ENCODE results near the gene CCDC88B. TPM values are rescaled to one million over a fixed set of nuclear protein-coding genes. Genes with fewer than 3 reads are reported as not detected.

CCDC88B gene
- total RNA-seq, 1 experiment from 2014 or later = 14.7 TPM

DNA sequence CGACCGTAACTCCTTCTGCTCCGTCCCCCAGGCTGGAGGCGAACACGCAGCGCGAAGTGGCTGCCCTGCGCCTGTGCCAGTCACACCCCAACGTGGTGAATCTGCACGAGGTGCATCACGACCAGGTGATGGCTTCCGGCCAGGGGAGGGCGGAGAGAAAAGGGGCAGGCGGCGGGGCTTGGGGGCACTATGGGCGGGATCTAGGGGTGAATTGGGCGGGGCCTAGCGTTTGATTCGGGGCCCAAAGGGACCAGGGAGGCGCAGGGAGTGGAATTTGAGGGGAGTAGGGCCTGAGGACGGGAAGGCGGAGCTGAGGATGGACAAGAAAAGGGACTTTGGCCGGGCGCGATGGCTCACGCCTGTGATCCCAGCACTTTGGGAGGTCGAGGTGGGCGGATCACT, 28.7 kb downstream of the CCDC88B start:
- POLR2A ChIA-PET = no interaction called here

DNA sequence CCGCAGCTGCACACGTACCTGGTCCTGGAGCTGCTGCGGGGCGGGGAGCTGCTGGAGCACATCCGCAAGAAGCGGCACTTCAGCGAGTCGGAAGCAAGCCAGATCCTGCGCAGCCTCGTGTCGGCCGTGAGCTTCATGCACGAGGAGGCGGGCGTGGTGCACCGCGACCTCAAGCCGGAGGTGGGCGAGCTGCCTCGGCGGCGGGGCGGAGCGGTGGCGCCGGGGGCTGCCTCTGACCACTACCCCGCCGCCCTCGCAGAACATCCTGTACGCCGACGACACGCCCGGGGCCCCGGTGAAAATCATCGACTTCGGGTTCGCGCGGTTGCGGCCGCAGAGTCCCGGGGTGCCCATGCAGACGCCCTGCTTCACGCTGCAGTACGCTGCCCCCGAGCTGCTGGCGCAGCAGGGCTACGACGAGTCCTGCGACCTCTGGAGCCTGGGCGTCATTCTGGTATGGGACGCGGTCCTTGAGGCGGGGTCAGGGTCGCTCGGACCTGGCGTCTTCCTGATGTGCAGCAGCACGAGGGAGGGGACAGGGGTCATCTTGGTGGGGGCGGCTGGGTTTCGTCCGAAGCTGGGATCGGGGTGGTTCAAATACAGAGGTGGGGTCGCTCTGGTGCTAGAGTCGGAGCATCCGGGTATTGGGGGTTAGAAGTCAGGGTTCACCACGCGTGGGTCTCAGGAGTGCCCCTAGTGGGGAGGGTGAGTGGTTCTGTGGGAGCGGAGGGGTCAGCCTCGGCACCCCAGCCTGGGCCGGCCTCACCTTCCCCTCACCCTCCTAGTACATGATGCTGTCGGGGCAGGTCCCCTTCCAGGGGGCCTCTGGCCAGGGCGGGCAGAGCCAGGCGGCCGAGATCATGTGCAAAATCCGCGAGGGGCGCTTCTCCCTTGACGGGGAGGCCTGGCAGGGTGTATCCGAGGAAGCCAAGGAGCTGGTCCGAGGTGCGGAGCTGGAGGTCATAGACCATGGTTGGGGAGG, 29.7 kb downstream of the CCDC88B start:
- H3K79me2 ChIP-seq (ENCODE audit: insufficient read depth, low read length) = no peaks in the 10 kb centered on the region; the same call in 1 of the 2 replicates
- peaks cover 14 to 39% of the 10 kb centered on the region in 2 experiments for H3K36me3 ChIP-seq (ENCODE audit: control insufficient read depth in 1 of 2, insufficient read depth in 2 of 2, low read length in 2 of 2)
- H3K9ac ChIP-seq (ENCODE audit: low read length) = no peak overlapping the region
- peaks cover 5 to 20% of the 10 kb centered on the region in 2 experiments; a peak in 3 of 4 replicates for H3K4me1 ChIP-seq (ENCODE audit: control insufficient read depth in 1 of 2, insufficient read depth in 2 of 2, low read length in 2 of 2)
- H3K4me2 ChIP-seq (ENCODE audit: low read length) = no peak overlapping the region
- ChIA-PET RAD21 (ENCODE audit: low non-redundant PET in 1 of 2, low total read pairs in 2 of 2, uncharacterized antibody in 2 of 2, unreplicated experiment in 2 of 2) (no interaction called here), CTCF (no interaction called here), POLR2A (no interaction called here)
- H2AFZ ChIP-seq (ENCODE audit: low read depth, low read length, poor library complexity, severe bottlenecking) = no peak overlapping the region
- no peaks in the 10 kb centered on the region for H4K20me1 ChIP-seq (ENCODE audit: insufficient read depth)
- H3K9me3 ChIP-seq (ENCODE audit: control insufficient read depth in 1 of 2, insufficient read depth in 1 of 2, low read depth in 1 of 2, low read length in 2 of 2) = no peaks in the 10 kb centered on the region
- no peaks in the 10 kb centered on the region for H3K9me2 ChIP-seq (ENCODE audit: insufficient read depth)
- intact Hi-C loops (cut with micrococcal nuclease) = no loop called here
- TF ChIP-seq SP1 (IDR thresholded peaks at IDR 0.05; ENCODE audit: low read depth) = no peak
- TF ChIP-seq CTCF (IDR thresholded peaks at IDR 0.05 in 2 of 3, conservative IDR thresholded peaks at IDR 0.05 in 1 of 3; ENCODE audit: borderline replicate concordance in 1 of 3, insufficient read depth in 1 of 3, low read depth in 2 of 3, low read length in 2 of 3) = peak in 2 of 3 experiments; percentile 13 to 31; a peak in 1 of 6 replicates
- no peak for TF ChIP-seq EZH2 (IDR thresholded peaks at IDR 0.05)
- DNase-seq (ENCODE audit: low read depth, low spot score) = no peak
- no peak overlapping the region for H3K4me3 ChIP-seq (replicated peaks in 1 of 2; ENCODE audit: low read depth in 1 of 2, low read length in 2 of 2)
- no TSS peak for BruUV-seq (replicated peaks)
- H3K27me3 ChIP-seq (ENCODE audit: insufficient read depth, low read length) = no peaks in the 10 kb centered on the region
- ATAC-seq = no peak
- H3K27ac ChIP-seq (ENCODE audit: low read depth, low read length) = no peak overlapping the region

More for the DNA sequence above, 28.7 kb downstream of the CCDC88B start:
- no peaks in the 10 kb centered on the region for H3K9me2 ChIP-seq (ENCODE audit: insufficient read depth)
- H3K9ac ChIP-seq (ENCODE audit: low read length) = no peak overlapping the region
- H3K4me1 ChIP-seq (ENCODE audit: control insufficient read depth in 1 of 2, insufficient read depth in 2 of 2, low read length in 2 of 2) = peaks cover 5 to 18% of the 10 kb centered on the region in 2 experiments; a peak in 3 of 4 replicates
- H3K4me2 ChIP-seq (ENCODE audit: low read length) = no peak overlapping the region
- ChIA-PET RAD21 (ENCODE audit: low non-redundant PET in 1 of 2, low total read pairs in 2 of 2, uncharacterized antibody in 2 of 2, unreplicated experiment in 2 of 2) (no interaction called here), CTCF (interaction anchor here (1.2 kb wide), 1 partner anchor 51 kb away, joined by 3 read pairs; the partner anchor contains the start of gene PRDX5)
- BruUV-seq (replicated peaks) = no TSS peak
- H3K36me3 ChIP-seq (ENCODE audit: control insufficient read depth in 1 of 2, insufficient read depth in 2 of 2, low read length in 2 of 2) = peaks cover 14 to 40% of the 10 kb centered on the region in 2 experiments
- H3K27me3 ChIP-seq (ENCODE audit: insufficient read depth, low read length) = no peaks in the 10 kb centered on the region
- no peak overlapping the region for H3K27ac ChIP-seq (ENCODE audit: low read depth, low read length)
- DNase-seq (ENCODE audit: low read depth, low spot score) = no peak
- no peak overlapping the region for H2AFZ ChIP-seq (ENCODE audit: low read depth, low read length, poor library complexity, severe bottlenecking)
- H4K20me1 ChIP-seq (ENCODE audit: insufficient read depth) = no peaks in the 10 kb centered on the region
- intact Hi-C loops (cut with micrococcal nuclease) = no loop called here
- no peak overlapping the region for H3K4me3 ChIP-seq (replicated peaks in 1 of 2; ENCODE audit: low read depth in 1 of 2, low read length in 2 of 2)
- H3K9me3 ChIP-seq (ENCODE audit: control insufficient read depth in 1 of 2, insufficient read depth in 1 of 2, low read depth in 1 of 2, low read length in 2 of 2) = no peaks in the 10 kb centered on the region
- no peak for ATAC-seq
- no peak for TF ChIP-seq FOSL1 (IDR thresholded peaks at IDR 0.05; ENCODE audit: low read depth)
- no peak for TF ChIP-seq CEBPB (IDR thresholded peaks at IDR 0.05; ENCODE audit: low read depth)
- no peak for TF ChIP-seq POLR2A (IDR thresholded peaks at IDR 0.05; ENCODE audit: borderline replicate concordance, extremely low read depth, insufficient read depth, insufficient read length)
- TF ChIP-seq CBX3 (IDR thresholded peaks at IDR 0.05; ENCODE audit: low read depth) = no peak
- no peak for TF ChIP-seq EGR1 (IDR thresholded peaks at IDR 0.05; ENCODE audit: low read depth)
- TF ChIP-seq POLR2AphosphoS5 (IDR thresholded peaks at IDR 0.05; ENCODE audit: low read depth, low read length) = no peak
- no peak for TF ChIP-seq ELF1 (IDR thresholded peaks at IDR 0.05; ENCODE audit: borderline replicate concordance, low read depth)
- H3K79me2 ChIP-seq (ENCODE audit: insufficient read depth, low read length) = peaks cover 3% of the 10 kb centered on the region; the same call in 1 of the 2 replicates

Data from HCT116 (cell line).